ENCODE data around the gene OBSCN. TPM values are rescaled to one million over a fixed set of nuclear protein-coding genes. Genes with fewer than 3 reads are reported as not detected.

Gene OBSCN
- total RNA-seq, 6 experiments from 2014 or later, result 0.27 to 1.8 (median 0.53) TPM

- Mint-ChIP-seq H3K27me3 (ENCODE audit: insufficient read depth) (peaks cover 1% of the 10 kb centered on the region; the same call in 1 of the 2 replicates), H3K36me3 (ENCODE audit: low read depth) (0 out of 2 replicates have a peak, but pooled peaks cover 6% of the 10 kb centered on the region), H3K4me3 (no peak overlapping the region), H3K9me3 (no peaks in the 10 kb centered on the region), H3K27ac (no peak overlapping the region), H3K4me1 (ENCODE audit: low read depth) (peaks cover 21% of the 10 kb centered on the region)
- no peak for TF ChIP-seq CTCF (IDR thresholded peaks at IDR 0.05)
- no peak for DNase-seq
These were observed 39.1 kb upstream of the OBSCN start for GRCh38 chr1:228168563-228169270.

GRCh38 chr1:228169345-228169744 lies 38.5 kb upstream of the OBSCN start:
- peaks cover 19% of the 10 kb centered on the region for H3K4me1 Mint-ChIP-seq (ENCODE audit: low read depth)
- no peak for TF ChIP-seq CTCF (IDR thresholded peaks at IDR 0.05)
- 0 out of 2 replicates have a peak, but pooled peaks cover 4% of the 10 kb centered on the region for H3K36me3 Mint-ChIP-seq (ENCODE audit: low read depth)
- no peak overlapping the region for H3K4me3 Mint-ChIP-seq
- no peaks in the 10 kb centered on the region for H3K9me3 Mint-ChIP-seq
- no peak overlapping the region for H3K27ac Mint-ChIP-seq
- no peak for DNase-seq
- H3K27me3 Mint-ChIP-seq (ENCODE audit: insufficient read depth), result peaks cover 1% of the 10 kb centered on the region; the same call in 1 of the 2 replicates

GRCh38 chr1:228170666-228171065 lies 37.2 kb upstream of the OBSCN start:
- Mint-ChIP-seq H3K27me3 (ENCODE audit: insufficient read depth) (peaks cover 1% of the 10 kb centered on the region; the same call in 1 of the 2 replicates), H3K4me3 (no peak overlapping the region), H3K27ac (no peak overlapping the region), H3K9me3 (no peaks in the 10 kb centered on the region), H3K36me3 (ENCODE audit: low read depth) (no peaks in the 10 kb centered on the region), H3K4me1 (ENCODE audit: low read depth) (peaks cover 12% of the 10 kb centered on the region)
- TF ChIP-seq CTCF (IDR thresholded peaks at IDR 0.05), result no peak
- no peak for DNase-seq

GRCh38 chr1:228171221-228171891 lies 36.5 kb upstream of the OBSCN start:
- DNase-seq, result no peak
- H3K4me3 Mint-ChIP-seq, result no peak overlapping the region

More at GRCh38 chr1:228171221-228171891, 36.5 kb upstream of the OBSCN start:
- Mint-ChIP-seq H3K27me3 (ENCODE audit: insufficient read depth) (peaks cover 1% of the 10 kb centered on the region; the same call in 1 of the 2 replicates), H3K36me3 (ENCODE audit: low read depth) (no peaks in the 10 kb centered on the region), H3K4me1 (ENCODE audit: low read depth) (peaks cover 12% of the 10 kb centered on the region), H3K9me3 (no peaks in the 10 kb centered on the region), H3K27ac (no peak overlapping the region)
- no peak for TF ChIP-seq CTCF (IDR thresholded peaks at IDR 0.05)
